Activated T-helper 1 cell treated with anti-CD3 and anti-CD28 coated beads, Interleukin-2, amount 50 U/mL, for 16 hours (primary cell): ENCODE data around the gene PPFIBP2.

Source experiments
- DNase-seq, 2 donors: peaks; one replicate each; pipeline ENCODE4 v3.0.0-alpha.2; 2020; ENCODE audit warnings: low read depth in 1 of 2, low spot score in 1 of 2

Gene PPFIBP2

DNA sequence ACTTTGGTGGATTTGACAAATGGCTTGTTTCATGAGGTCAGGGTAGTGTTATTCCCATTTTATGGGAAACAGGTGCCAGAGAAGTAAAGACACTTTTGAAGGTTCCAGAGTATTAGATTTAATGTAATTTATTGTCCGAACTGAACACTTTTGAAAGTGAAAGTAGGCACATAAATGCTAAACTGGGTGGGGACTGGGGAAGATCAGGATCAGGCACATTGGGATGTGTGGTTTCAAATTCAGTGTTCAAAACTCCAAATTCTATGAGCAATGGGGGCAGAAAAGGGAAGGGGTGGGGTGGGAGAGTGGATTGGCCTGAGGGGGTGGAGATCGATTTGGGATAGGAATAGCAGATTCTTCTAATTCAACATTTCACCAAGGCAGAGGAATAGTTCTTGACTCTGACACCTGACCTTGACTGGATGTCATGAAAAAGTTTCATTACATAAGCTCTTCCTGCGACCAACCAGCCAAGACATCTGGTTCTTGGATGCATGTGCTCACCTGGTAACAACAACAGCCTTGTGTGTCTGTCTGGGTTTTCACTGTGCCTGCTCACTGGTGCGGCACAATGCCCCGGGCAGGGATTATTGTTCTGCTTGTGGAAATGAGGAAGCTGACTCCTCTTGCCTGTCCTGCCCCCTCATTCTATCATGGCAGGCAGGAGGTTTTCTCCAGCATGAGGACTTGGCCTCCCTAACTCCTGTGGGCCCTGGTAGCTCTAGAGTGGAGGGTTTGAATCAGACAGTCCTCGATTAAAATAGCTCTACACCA is 10.8 kb downstream of the PPFIBP2 start:
- DNase-seq, result no peak

DNA sequence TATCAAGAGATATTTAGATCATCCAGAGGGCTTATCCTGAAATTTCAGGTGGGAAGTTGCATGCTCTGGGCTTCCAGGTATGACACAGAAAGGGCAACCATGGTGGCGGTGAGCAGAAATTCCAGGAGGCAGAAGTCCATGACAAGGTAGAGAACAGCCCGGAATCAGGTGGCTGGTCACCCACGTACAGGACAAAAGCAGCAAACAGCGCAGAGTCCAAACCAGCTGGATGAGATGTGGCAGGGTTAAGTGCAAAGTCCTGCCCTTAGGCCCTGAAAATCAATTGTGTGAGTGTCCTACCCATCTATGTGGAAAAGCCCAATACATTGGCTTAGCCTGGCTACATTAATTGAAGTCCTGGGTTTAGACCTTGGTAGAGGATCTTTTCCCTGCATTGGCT is 11.6 kb downstream of the PPFIBP2 start:
- DNase-seq, result no peak

- DNase-seq, result no peak
These were observed 13.2 kb downstream of the PPFIBP2 start for GRCh38 chr11:7527029-7527428.

DNA sequence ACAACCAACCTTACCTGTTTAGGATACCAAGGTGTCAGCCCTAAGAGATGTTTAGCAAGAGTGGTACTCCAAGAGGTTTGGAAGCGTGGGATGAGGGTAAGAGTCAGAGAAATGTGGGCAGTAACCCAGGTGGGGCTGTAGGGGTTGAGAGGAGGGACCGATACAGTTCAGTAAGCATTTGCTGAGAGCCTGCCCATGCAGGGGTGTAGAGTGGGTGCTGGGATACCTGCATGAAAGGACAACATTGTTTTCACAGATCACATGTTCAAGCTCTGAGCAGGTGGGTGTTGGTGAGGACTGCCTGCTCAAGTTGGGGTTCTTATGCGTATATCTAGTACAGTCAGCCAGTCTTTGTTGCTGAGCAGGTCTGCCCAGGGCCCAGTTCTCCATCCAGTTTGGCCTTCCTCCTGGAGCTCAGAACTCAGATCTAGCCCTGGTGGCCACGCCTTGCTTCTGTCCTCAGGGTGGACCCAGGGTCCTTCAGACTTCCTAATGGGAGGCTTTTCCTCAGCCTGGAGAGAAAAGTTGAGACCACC is 14.8 kb downstream of the PPFIBP2 start:
- DNase-seq, result no peak

DNA sequence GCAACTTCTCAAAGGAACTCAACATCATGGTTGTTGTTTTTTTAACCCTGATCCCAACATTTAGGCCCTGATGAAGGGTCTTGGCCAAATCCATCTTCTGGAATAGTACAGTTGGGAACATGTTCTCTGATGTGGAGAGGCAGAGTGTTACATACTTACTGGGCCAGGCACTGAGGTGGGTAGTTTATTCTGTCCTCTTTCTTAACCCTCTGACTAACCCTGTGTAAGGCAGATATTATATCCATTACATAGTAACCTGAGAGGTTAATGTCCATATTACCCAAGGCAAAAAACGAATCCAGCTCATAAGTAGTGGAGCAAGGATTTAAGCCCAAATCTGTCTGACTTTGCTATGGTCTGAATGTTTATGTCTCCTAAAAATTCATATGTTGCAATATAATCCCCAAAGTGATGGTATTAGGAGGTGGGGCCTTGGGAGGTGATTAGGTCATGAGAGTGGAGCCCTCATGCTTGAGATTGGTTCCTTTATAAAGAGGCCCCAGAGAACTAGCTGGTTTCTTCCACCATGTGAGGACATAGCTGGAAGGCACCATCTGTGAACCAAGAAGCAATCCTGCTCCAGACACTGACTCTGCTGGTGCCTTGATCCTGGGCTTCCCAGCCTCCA is 16.3 kb downstream of the PPFIBP2 start:
- DNase-seq, result no peak

GRCh38 chr11:7531011-7531410 is 17.2 kb downstream of the PPFIBP2 start:
- no peak for DNase-seq

- no peak for DNase-seq
These were observed 18.8 kb downstream of the PPFIBP2 start for GRCh38 chr11:7532405-7533145.

GRCh38 chr11:7533199-7534041 is 19.6 kb downstream of the PPFIBP2 start:
- no peak for DNase-seq

- DNase-seq, result no peak
These were observed 20.2 kb downstream of the PPFIBP2 start for GRCh38 chr11:7534042-7534378.

GRCh38 chr11:7536100-7536499 is 22.3 kb downstream of the PPFIBP2 start:
- DNase-seq, result no peak

DNA sequence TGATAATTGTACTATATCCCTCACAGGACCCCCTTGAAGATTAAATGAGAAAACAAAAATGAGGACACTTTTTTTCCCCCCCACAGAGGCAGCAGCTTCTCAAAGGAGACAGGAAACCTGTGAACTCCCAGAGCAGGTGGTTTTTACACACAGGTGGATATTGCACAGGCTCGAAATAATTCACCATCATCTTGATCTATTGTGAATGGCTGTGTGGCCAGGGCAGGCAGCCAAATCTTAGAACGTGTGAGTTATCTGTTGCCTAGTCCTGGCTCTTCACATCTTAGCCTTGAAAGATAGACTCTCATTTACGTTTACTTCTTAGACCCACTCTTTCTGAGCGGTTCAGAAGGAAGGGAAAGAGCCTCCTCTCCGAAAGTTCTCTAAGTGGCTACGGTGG is 23.5 kb downstream of the PPFIBP2 start:
- DNase-seq, result no peak

- DNase-seq, result no peak
These were observed 24.2 kb downstream of the PPFIBP2 start for GRCh38 chr11:7538031-7538430.

GRCh38 chr11:7538466-7539454 is 25.0 kb downstream of the PPFIBP2 start:
- DNase-seq, result no peak

DNA sequence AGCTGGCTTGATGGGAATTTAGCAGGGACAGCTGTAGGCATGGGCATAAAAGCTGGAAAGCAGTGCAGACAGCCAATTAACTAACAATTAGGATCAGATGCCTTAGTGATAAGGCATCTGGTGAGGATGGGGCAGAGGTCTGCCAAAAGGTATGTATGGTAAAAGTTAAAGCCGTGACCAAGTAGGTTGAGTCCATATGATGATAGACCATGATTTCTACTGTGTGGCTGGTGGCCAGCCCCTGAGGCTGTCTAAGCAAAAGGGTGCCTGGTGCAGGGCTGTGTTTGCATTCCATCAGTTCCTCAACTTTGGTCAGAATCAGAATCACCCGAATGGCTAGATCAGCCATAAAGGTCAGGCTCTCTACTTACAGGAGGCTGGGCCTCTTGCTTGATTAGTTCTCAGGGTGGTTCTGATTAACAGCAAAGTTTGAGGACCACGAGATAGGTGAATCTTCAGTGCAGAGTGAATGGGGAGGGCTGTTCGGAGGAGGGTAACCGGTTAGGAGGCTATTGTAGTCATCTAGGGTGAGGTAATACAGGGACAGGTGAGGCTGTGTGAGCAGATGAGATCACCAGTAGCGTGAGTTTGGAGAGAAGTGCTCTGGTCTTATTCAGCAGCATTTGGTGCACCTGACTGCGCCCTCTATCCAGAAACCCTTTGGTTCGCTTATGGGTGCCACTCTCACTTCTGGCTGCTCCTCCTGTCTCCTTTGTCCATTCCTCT is 27.2 kb downstream of the PPFIBP2 start:
- no peak for DNase-seq

GRCh38 chr11:7543302-7543701 is 29.5 kb downstream of the PPFIBP2 start:
- DNase-seq, result no peak

GRCh38 chr11:7544021-7544420 is 30.2 kb downstream of the PPFIBP2 start:
- no peak for DNase-seq

GRCh38 chr11:7545611-7546010 is 31.8 kb downstream of the PPFIBP2 start:
- DNase-seq, result no peak

GRCh38 chr11:7546324-7546791 is 32.6 kb downstream of the PPFIBP2 start:
- DNase-seq, result no peak

DNA sequence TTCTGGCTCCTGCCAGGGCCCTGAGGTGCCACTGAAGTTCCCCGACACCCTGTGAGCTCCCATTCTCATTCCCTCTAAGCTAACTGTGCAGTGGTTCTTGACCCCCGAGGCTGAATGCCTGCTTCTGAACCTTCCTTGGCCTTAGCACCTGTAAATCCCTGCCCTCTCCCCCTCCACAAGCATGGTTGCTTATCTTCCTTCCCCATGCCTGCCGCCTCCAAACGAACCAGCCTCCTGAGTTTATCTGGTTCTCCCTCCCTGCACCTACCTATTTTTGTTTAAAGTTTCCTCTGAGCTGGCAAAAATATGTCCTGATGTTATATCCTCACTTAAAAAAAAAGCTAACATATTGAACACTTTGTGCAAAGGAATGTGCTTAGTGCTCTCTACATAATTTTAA is 33.9 kb downstream of the PPFIBP2 start:
- no peak for DNase-seq
